Measurements from ENCODE around the gene MTX3.
A peak's percentile ranks its signal among the peaks of the same experiment; 100 is the strongest.

Gene MTX3, protein sequence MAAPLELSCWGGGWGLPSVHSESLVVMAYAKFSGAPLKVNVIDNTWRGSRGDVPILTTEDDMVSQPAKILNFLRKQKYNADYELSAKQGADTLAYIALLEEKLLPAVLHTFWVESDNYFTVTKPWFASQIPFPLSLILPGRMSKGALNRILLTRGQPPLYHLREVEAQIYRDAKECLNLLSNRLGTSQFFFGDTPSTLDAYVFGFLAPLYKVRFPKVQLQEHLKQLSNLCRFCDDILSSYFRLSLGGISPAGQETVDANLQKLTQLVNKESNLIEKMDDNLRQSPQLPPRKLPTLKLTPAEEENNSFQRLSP

DNA sequence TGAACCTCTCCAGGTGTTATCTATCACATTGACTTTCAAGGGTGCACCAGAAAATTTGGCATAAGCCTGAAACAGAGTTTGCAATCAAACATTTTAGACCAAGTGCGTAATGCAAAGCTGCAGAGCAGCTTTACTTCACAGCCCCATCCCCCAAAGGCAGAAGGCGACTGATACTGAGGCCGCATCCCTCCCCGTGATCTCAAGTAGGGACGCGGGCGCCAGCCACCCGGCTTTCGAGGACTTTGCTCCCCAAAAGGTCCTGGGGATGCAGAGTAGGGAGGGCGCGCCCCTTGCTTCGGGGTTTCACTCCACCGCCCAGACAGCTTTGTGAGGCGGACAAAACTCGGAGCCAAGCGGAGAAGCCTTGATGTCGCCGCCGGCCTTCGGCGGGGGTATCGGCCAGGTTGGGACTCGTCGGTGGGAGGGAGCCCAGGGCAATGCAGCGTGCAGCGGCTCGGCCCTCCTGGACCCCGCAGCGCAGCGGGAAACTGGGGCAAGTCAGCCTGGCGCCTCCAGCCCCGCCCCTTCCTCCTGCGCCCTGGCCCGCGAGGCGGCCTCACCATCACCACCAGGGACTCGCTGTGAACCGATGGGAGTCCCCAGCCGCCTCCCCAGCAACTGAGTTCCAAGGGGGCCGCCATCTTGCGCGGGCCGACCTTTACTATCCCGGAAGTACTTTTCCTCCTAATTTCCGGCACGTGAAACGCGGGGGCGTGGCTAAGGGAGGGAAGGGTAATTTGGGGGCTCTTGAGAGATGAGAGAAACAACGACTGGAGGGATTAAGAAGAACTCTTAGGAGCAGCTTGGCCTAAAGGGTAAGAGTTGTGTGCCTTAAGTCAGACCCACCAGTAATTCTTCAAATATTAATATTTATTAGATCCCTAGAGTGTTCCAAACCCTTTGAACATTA, at the start of gene MTX3:
TSS of gene MTX3 (minus strand) at position 665 of the 910 bp plus-strand sequence. CDS start at position 641, 24 bp downstream.
- DNase-seq: peak; percentile 90

DNA sequence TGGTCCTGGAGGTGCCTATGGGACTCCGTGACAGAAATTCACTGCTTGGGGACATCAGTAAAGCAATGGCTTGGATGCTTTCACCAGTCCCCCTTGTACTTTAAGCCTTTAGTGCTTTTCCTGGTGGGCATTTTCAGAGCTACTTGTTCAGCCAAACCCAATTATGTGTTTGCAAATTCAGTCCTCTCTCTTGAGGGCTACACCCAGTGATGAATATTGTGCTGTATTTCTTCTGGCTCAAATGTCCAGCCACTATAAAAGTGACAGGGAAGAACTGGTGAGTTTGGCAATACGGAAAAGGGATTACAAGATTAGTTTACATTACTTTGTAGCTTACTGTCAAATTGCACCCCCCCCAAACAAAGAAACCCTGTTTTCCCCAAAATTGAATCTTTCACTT, 48.6 kb upstream of the MTX3 start:
- DNase-seq: no peak

DNA sequence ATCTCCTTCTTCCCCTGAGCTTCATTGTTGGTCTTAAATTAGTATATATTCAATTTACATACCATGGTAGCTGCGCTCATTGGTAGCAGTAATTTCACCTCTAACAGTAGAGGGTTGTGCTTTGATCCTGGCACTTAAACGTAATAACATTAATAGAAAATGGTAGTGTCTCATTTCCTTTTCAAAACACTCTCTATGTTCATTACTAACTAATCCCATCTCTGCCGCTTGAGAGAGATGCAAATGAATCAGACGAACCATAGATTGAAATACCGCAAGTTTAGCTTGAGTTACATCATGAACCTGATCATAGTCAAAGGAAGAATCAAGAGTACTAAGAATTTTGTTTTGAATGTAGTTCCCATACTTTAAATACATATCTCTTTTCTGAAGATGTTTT, 46.3 kb upstream of the MTX3 start:
- no peak for DNase-seq

DNA sequence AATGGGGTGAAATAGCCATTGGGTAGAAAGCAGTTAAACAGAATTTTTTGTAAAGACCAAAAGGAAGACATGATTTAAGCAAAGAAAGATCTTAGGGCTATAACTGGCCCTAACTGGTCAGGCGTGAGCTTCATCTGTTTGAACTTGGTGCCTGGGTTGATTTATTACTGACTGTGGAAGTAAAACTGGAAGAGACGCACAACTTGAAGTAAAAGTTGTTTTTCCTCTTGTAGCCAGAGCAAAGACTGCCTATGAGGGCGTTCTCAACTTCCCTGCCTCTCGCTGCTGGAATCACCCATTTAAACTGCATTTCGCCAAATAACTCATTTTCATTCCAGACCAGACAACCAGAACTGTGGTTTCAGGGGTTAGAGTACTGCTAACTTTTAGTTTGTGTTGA, 45.6 kb upstream of the MTX3 start:
- DNase-seq: no peak

DNA sequence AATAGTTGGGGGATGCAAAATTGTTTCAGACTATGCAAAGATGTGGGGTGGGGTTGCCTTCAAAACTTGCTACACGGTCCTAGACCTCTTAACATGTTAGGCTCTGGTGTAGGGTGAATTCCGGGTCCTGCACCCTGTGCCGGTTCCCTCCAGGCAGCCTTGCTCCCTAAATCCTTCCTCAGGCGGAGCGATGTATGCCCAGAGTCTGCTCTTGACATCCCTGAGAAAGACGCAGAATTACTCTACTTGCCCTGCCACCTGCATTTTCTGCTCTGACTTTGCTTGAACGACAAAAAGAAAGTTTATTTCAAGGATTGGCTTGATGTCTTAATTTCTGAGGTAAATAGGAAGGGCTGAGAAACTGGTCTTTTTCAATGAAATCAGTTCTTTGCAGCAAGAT, 44.8 kb upstream of the MTX3 start:
- DNase-seq: no peak

DNA sequence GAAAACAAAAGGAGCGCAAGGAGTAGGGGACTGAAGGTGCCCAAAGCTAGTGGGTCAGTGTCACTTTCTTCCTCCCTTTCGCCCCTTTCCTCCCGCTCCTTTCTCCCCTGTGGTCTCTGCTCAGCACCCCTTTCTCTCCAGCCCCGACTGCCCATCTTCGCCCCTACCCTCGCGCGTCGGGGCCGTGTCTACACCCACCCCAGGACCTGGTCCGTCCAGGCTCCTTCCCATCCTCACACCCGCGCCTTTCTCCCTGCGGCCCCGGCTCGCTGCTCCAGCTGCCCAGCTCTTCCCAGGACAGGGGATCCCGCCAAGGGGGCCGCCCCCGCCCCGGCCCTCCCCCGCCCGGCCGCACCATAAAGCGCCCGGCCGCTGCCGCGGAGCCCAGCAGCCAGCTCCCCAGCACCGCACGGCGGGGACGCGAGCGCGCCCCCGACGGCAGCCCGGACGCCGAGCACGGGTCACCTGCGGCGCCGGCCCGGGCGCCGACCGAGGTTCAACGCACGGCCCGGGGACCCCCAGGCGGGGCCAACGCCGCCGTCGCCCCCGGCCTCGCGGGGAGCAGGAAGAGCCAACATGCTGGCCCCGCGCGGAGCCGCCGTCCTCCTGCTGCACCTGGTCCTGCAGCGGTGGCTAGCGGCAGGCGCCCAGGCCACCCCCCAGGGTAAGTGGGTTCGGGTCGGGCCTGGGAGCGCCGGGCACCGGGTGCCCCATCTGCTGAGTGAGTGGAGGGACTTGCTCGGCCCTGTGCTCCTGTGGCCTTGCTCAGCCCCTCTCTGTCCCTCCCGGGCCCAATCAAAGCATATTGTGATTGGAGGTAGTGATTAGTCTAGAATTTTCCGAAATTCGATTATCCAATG, 44.1 kb upstream of the MTX3 start, which contains the start of gene THBS4:
TSS of gene THBS4 (plus strand) at position 387 of the 860 bp plus-strand sequence. CDS start at position 577, 190 bp downstream.
- DNase-seq: peak; percentile 2

DNA sequence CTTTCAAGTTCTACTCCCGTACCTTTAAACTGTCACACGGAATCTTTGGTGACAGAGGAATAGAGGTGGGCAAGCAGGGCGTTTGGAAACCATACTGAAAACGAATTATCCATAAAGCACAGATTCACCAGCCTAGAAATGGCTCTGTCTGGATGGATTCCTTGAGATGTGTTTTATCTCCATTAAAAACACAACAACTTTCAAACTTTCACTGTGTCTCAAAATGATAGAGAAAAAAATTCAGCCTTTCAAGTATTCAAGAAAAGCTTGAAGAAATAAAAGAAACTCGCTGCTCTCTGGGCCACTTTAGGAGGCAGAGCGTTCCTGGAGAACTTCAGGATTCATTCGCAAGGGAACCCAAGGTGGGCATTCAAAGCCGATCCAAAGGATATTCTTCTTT, 43.5 kb upstream of the MTX3 start:
- no peak for DNase-seq

DNA sequence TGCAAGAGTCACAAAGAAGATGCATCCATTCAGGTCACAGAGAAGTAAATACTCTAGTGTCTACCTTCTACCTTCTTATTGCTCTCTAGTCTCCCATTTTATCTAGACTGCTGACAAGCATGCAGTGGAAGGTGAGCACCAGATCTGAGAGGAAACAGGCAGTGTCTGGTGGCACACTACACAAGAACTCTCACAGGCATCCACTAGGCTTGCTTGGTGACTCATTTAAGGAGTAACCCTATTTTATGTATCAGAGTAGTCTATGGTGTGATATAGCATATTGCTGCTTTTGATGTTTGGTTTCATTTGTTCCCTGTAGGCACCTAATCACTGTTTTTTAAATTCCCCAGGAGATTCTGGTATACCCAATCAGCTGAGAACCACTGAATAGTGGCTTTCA, 42.5 kb upstream of the MTX3 start:
- peak; percentile 3 for DNase-seq

DNA sequence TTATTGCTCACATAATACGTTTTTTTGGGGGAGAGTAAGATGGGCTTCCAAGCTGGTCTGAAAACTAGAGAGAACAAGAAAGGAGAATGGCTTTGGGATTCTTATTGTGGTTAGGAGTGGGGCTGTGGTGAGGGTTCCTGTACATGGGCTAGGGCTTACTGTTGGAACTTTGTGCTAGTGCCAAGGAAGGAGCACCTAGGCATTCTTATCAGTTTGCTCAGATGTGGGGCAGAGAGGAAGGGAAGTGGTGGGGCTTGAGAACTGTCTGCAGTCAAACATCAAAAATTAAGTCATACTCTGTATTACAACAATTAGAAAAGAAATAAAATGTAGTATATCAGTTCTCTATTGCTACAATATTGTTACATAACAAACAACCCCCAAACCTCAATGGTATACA, 40.0 kb upstream of the MTX3 start:
- no peak for DNase-seq

DNA sequence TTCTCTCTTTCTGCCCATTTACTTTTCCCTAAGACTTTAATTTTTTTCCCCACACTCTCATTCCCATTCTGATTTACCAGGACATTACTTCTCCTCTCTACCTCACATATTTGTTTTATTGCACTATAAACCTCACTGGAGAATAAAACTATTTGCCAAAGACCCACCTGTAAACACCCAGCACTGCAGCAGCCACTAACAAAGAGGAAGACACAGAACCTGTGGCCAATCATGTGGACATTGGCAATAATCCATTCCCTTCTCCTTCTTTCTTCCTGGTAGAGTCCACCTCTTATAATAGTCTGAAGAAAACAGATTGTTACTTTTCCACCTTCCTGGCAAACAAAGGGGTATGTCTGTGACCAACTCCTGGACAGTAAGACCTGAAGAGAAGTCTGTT, 35.8 kb upstream of the MTX3 start:
- DNase-seq: no peak

DNA sequence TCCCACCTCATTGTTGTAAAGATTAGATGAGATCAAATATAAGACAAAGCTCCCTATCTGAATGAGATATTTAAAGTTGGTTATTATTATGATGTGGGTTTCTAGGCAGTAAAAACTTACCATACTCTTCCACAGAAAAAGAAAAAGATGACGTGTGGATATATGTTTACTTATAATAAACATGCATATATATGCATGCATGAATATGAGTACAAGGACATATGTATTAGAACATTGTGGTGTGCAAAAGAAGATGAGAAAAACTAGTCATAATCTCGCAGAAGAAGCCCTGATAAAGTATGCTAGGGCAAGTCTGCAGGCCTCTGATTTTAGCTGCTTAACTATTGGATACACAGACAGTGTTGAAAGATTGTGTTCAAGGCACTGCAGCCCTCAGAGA, 34.0 kb upstream of the MTX3 start:
- no peak for DNase-seq

DNA sequence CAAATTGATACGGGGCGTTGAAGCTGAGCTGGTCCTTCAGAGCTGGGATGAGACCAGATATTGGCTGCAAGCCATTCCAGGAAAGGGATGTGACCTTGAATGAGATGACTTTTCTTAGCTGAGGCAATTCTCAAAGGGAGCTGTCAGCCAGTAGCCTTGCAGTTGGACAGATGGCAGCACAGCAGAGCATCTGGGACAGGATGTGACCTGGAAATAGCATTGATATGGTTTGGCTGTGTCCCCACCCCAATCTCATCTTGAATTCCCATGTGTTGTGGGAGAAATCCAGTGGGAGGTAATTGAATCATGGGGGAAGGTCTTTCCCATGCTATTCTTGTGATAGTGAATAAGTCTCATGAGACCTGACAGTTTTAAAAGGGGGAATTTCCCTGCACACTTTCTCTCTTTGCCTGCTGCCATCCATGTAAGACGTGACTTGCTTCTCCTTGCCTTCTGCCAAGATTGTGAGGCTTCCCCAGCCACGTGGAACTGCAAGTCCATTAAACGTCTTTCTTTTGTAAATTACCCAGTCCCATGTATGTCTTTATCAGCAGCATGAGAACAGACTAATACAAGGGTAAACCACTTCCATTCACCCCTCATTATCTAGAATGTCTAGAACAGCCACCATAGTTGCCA, 19.8 kb upstream of the MTX3 start:
- no peak for DNase-seq

DNA sequence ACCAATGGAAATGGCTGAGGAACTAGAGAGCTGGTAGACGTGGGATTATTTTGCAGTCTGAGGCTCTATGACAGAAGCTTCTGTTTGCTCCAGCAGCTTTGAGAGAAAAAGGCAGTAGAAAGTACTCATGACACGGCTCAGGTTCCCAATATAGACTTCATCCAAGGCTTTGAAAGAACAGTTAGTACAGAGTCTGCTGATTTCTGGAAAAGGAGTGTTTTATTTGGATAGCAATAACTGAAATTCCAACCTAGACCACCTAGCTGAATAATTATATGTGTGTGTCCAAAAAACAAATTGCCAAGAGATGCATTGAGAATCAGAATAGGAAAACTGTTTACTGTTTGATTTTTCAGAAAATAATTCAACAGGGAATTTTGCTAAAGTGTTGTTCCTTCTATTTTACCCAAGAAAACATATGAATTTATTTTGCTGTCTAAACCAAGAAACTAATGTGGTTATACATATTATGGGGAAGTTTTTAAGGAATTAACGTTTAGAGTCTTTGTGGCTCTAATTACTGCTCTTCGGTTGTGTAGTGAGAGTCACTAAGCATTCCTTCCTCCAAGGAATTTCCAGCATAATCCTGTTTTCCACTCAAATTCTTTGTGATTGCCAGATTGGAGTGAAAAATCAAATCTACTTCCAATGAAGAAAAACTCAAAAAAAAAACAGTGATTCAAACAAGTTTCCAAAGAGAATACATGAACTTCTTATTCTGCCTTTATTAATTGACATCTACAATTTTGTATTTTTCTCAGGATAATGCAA, 18.1 kb upstream of the MTX3 start:
- no peak for DNase-seq

DNA sequence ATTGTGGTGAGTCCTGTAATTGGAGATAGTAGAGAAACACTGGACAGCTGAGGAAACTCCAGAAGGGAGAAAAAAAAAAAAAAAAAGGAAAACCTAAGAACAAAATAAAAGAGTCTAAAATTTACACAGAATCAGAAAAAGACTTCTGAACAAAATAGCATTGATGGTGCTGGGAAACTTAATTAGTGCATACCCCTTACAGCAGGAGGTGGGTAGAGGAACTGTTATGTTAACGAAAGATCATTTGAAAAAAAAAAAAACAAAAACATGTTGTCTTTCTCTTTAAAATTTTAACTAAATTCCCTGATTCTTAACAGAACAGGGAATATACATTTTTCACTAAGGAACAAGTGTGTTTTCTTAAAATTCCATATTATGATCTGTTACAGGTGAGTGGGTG, 11.6 kb upstream of the MTX3 start:
- no peak for DNase-seq

DNA sequence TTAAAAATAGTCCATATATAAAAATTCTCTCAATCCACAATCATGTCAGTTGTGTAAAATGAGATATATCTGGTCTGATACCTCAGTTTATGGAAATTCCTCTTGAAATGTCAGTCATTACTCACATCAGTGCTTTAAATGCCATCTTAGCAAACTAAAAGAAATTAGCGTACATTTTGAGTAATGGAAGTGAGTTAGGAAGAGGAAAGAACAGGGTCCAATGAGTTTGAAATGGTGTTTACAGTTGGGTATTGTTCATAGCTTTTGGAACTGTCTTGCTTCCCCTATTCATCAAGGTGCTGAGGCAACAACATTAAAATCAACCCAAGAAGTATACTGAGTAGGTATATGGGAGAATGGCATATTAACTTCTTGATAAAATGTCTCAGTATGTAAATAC, 8.7 kb upstream of the MTX3 start:
- no peak for DNase-seq

DNA sequence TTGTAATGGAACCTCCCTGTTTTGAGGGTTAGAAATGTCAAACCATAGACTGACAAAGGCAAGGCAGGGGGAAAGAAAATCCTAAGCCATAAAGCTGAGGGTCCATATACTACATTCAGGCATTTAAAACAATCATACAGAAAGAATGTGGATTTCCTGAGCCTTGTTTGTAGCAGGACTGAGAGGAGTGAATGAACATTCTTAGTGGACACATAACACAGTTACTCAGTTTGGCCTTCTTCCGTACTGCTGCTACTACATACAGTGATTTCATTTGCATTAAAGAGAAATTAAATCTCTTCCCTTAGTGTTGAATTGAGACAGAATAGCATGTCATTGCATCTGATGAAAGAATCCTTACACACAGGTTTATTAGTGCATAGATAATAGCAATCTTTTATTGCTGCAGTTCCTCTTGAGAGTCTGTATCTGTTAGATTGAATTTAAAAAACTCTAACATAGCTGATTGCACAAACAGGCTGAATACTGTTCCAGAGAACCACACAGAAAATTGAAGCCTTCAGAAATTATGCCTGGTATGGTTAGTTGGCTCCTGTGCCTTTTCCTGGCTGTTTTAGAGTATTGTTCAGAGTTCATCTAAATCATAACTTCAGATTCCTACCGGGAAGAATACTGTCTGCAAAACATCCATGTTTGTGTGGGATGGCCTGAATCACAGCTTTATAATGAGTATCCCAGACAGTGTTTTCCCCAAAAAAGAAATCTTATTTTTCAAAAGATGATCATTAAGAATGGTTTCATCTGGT, 2.0 kb upstream of the MTX3 start:
- DNase-seq: no peak

DNA sequence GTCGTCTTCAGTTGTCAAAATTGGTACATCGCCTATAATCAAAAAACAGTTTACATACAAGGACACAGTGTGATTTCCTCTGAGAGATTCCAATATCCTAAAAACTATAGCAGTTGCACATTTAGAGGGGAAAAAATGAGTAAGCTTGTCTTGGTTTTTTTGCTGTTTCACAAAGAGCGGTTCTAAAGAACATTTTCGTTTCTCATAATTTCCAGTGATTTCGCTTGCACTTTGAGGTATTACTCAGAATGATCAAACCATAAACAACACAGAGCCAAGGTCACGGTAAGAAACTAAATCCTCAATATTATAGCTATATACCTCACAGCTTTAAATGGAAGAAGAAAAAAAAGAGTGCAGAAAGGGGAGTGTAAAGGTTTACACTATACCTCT, 861 bp downstream of the MTX3 start:
- no peak for DNase-seq

DNA sequence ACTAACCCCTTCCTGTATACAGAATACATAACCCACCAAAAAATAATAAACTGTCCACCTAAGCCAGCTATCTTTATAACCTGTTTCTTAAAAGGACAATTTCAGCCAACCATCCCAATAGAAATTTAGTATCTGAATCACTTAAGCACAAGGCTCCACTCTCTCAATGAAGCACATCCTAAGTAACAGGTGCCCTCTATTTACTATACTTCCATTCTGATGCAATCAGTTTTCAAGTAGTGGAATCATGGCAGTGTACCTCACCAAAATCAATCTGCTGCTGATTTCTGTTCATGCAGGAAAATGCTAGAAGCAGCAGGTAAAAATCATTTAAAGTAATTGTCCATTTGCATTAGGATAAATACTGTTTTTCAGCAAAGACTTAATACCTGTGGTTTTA, 4.8 kb downstream of the MTX3 start:
- DNase-seq: no peak

DNA sequence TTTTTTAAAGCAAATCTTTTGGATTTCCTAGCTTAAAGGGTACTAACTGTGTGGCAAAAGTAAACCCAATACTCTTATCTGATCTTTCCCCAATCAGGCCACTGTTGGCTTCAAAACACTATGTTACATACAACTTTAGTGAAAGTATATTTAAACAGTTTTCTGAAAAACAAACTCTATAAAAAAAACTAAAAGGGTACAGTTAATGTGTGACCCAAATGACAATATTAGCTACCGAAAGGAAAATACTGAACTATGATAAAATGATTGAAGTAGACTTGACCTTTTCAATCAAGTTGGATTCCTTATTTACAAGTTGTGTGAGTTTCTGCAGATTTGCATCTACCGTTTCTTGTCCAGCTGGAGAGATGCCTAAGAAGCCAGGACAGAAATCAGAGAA, 5.8 kb downstream of the MTX3 start:
- no peak for DNase-seq

DNA sequence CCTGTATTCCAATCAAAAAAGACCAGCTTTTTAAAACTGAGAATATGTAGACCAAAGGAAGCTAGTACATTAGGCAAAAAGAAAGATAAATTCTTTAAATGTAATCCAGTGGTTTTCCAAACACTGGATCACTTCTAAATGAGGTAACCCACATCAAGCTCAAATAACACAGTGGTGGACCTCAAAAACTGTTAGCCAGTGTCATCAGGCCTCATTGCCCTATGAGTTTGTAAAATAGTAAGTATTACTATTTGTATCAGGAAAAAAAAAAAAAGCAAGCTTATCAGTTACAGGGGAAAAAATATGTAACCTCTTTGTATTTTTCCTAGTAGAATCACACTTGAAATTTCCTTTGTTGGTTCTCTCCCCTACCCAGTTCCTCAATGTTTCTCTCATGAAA, 6.7 kb downstream of the MTX3 start:
- no peak for DNase-seq

DNA sequence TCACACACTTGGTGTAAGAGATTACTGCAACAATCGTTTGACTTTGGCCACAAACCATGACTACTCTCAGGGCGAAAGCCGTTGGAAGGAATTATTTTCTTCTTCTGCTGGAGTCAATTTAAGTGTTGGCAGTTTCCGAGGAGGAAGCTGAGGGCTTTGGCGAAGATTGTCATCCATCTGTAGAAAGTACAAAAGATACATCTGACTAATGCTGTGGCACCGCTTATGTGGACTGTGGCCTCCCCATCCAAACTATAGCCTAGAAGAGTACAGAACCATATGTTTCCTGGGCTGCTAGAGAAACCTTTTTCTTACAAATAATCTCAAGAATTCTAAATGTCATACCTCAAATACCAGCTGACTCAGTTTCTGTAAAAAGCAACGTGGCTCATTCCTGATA, 7.4 kb downstream of the MTX3 start:
- no peak for DNase-seq

Measured in stimulated activated CD4-positive, alpha-beta T cell treated with anti-CD3 and anti-CD28 coated beads, Interleukin-4, amount 100 ng/mL, for 1 hour (primary cell).